ENCODE results near the gene KCNH6. TPM values are rescaled to one million over a fixed set of nuclear protein-coding genes. Genes with fewer than 3 reads are reported as not detected.

The KCNH6 gene
- total RNA-seq, 6 donors from 2014 or later: 0.22 to 4.2 (median 0.31) TPM; not detected in 2

DNA sequence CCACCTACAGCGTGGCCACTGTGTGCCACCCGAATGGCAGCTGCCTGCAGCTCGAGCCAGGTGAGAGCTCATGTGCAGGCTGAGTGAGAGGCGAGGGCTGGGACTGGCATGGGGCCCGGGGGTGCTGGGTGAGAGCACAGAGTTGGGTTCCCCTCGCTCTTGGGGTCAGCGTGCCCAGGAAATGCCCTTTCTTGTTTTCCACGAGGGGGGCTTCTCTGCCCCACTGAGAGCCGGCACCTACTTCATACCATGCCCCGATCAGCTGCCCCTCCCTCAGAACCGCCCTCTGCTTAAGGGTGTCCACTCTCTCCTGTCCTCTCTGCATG, 36.2 kb upstream of the KCNH6 start:
- no peak for TF ChIP-seq EP300 (IDR thresholded peaks at IDR 0.05)
- TF ChIP-seq, protein P1, sequence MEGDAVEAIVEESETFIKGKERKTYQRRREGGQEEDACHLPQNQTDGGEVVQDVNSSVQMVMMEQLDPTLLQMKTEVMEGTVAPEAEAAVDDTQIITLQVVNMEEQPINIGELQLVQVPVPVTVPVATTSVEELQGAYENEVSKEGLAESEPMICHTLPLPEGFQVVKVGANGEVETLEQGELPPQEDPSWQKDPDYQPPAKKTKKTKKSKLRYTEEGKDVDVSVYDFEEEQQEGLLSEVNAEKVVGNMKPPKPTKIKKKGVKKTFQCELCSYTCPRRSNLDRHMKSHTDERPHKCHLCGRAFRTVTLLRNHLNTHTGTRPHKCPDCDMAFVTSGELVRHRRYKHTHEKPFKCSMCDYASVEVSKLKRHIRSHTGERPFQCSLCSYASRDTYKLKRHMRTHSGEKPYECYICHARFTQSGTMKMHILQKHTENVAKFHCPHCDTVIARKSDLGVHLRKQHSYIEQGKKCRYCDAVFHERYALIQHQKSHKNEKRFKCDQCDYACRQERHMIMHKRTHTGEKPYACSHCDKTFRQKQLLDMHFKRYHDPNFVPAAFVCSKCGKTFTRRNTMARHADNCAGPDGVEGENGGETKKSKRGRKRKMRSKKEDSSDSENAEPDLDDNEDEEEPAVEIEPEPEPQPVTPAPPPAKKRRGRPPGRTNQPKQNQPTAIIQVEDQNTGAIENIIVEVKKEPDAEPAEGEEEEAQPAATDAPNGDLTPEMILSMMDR (IDR thresholded peaks at IDR 0.05): no peak
- TF ChIP-seq POLR2A (IDR thresholded peaks at IDR 0.05): no peak
- TF ChIP-seq POLR2AphosphoS5 (IDR thresholded peaks at IDR 0.05): no peak
- no peak overlapping the region for H3K4me3 ChIP-seq
- peaks cover 0 to 9% (median 4%) of the 10 kb centered on the region in 4 donors for H3K4me1 ChIP-seq
- no peak for DNase-seq
- H3K36me3 ChIP-seq: no peaks in the 10 kb centered on the region
- H3K9me3 ChIP-seq: no peaks in the 10 kb centered on the region
- WGBS, 2 donors: 77 to 79% methylated on average over 8 to 10 of the region's 11 CpGs
- ATAC-seq (ENCODE audit: low FRiP score in 2 of 2): no peak
- H3K27me3 ChIP-seq: no peaks in the 10 kb centered on the region
- peak overlapping the region in 3 of 4 donors; percentile 28 to 72 (median 66) for H3K27ac ChIP-seq

DNA sequence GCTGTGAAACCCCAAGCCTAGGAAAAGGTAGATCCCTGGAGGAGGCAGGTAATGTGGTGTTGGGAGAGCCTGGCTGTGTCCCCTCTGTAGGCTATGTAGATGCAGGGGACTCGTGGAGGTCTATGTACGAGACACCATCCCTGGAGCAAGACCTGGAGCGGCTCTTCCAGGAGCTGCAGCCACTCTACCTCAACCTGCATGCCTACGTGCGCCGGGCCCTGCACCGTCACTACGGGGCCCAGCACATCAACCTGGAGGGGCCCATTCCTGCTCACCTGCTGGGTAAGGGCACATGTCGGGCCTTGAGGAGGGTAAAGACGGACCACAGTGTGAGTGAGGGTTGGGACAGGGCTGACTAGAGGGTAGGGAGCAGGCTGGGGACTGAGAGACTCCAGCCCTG, 34.3 kb upstream of the KCNH6 start:
- H3K4me3 ChIP-seq: no peak overlapping the region
- peaks cover 0 to 9% (median 4%) of the 10 kb centered on the region in 4 donors for H3K4me1 ChIP-seq
- H3K36me3 ChIP-seq: no peaks in the 10 kb centered on the region
- H3K27ac ChIP-seq: peak overlapping the region in 3 of 4 donors; percentile 26 to 35 (median 27)
- no peaks in the 10 kb centered on the region for H3K27me3 ChIP-seq
- TF ChIP-seq, protein P1 (IDR thresholded peaks at IDR 0.05): no peak
- no peak for TF ChIP-seq POLR2A (IDR thresholded peaks at IDR 0.05)
- no peak for TF ChIP-seq POLR2AphosphoS5 (IDR thresholded peaks at IDR 0.05)
- no peak for TF ChIP-seq EP300 (IDR thresholded peaks at IDR 0.05)
- no peaks in the 10 kb centered on the region for H3K9me3 ChIP-seq
- ATAC-seq (ENCODE audit: low FRiP score in 2 of 2) (no peak), DNase-seq (no peak)
- WGBS, 2 donors: 78 to 98% methylated on average over 4 to 10 of the region's 10 CpGs

DNA sequence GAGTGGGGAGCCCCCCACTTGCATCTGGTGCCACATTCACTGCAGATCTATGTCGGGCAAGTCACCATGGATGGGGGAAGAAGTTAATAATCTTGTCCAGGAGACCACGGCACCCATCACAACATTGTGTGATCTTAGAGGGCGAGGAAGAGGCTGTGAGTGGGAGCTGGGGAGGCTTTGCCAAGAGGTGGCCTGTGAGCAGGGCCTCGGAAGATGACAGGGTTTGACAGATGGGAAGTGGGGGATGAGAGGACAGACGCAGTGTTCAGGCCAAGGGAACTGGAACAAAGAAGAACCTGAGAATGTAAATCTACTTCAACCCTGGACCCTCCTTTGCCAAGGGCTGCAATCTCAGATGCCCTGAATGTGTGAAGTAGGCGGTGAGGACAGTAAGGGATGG, 33.9 kb upstream of the KCNH6 start:
- DNase-seq (no peak), ATAC-seq (ENCODE audit: low FRiP score in 2 of 2) (no peak)
- Histone ChIP-seq H3K4me3 (no peak overlapping the region), H3K36me3 (no peaks in the 10 kb centered on the region), H3K27me3 (no peaks in the 10 kb centered on the region), H3K4me1 (peaks cover 0 to 9% (median 4%) of the 10 kb centered on the region in 4 donors), H3K9me3 (no peaks in the 10 kb centered on the region), H3K27ac (peak overlapping the region in 2 of 4 donors; percentile 26 to 35)
- no peak for TF ChIP-seq EP300 (IDR thresholded peaks at IDR 0.05)
- no peak for TF ChIP-seq POLR2AphosphoS5 (IDR thresholded peaks at IDR 0.05)
- TF ChIP-seq, protein P1 (IDR thresholded peaks at IDR 0.05): no peak
- no peak for TF ChIP-seq POLR2A (IDR thresholded peaks at IDR 0.05)
- 74 to 88% methylated on average over 6 of the region's 6 CpGs for WGBS, 2 donors

- DNase-seq (peak in 1 of 2 donors; percentile 59), ATAC-seq (ENCODE audit: low FRiP score in 2 of 2) (no peak)
- no peaks in the 10 kb centered on the region for H3K36me3 ChIP-seq
- peaks cover 0 to 9% (median 4%) of the 10 kb centered on the region in 4 donors for H3K4me1 ChIP-seq
- WGBS, 2 donors: 58 to 76% methylated on average over 4 to 10 of the region's 10 CpGs
- no peaks in the 10 kb centered on the region for H3K27me3 ChIP-seq
- H3K4me3 ChIP-seq: no peak overlapping the region
- TF ChIP-seq, protein P1 (IDR thresholded peaks at IDR 0.05): no peak
- TF ChIP-seq POLR2A (IDR thresholded peaks at IDR 0.05): no peak
- no peak for TF ChIP-seq POLR2AphosphoS5 (IDR thresholded peaks at IDR 0.05)
- no peak for TF ChIP-seq EP300 (IDR thresholded peaks at IDR 0.05)
- peak overlapping the region in 1 of 4 donors; percentile 44 for H3K27ac ChIP-seq
- no peaks in the 10 kb centered on the region for H3K9me3 ChIP-seq
Measured at GRCh38 chr17:63490329-63490728, 32.8 kb upstream of the KCNH6 start.

DNA sequence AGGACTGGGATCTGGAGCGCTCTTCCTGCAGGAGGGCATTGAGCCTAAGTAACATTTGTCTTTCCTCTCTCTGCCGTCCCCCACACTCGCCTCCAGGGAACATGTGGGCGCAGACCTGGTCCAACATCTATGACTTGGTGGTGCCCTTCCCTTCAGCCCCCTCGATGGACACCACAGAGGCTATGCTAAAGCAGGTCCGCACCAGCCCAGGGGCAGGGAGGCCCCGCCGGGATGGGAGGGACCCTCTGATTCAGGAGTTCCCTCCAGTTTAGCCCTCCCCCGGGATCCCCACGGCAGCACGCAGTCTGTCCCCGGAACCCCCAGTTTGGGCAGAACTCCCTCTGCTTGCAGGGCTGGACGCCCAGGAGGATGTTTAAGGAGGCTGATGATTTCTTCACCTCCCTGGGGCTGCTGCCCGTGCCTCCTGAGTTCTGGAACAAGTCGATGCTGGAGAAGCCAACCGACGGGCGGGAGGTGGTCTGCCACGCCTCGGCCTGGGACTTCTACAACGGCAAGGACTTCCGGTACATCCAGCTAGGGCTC, 32.2 kb upstream of the KCNH6 start:
- peak in 1 of 2 donors; percentile 57 for DNase-seq
- Histone ChIP-seq H3K27ac (peak overlapping the region in 1 of 4 donors; percentile 27), H3K36me3 (no peaks in the 10 kb centered on the region), H3K9me3 (no peaks in the 10 kb centered on the region), H3K4me1 (peaks cover 0 to 9% (median 4%) of the 10 kb centered on the region in 4 donors), H3K27me3 (no peaks in the 10 kb centered on the region), H3K4me3 (no peak overlapping the region)
- no peak for ATAC-seq (ENCODE audit: low FRiP score in 2 of 2)
- 91 to 94% methylated on average over 9 to 20 of the region's 22 CpGs for WGBS, 2 donors
- TF ChIP-seq, protein P1 (IDR thresholded peaks at IDR 0.05): no peak
- TF ChIP-seq POLR2AphosphoS5 (IDR thresholded peaks at IDR 0.05) (no peak), POLR2A (IDR thresholded peaks at IDR 0.05) (no peak), EP300 (IDR thresholded peaks at IDR 0.05) (no peak)
